DND-41 (cell line): ENCODE results near the gene TAS2R31.
"Not testable (repeated sequence)": the region's sequence is repeated elsewhere in the genome, so short reads cannot be mapped to it uniquely, and the experiment has no call there.

ENCODE experiments used
- ATAC-seq: fragments of 200-7000 bp; cut with Tn5 transposase; 3 replicates; pipeline ENCODE4 v1.9.1; 2021; ENCODE audit warnings: low read depth; ENCODE audit not compliant: insufficient read depth
- DNase-seq: peaks from one replicate; pipeline ENCODE4 v3.0.0-alpha.2; 2020
- H2AFZ ChIP-seq: 2 replicates; pipeline ENCODE4 v1.6.0; 2012; ENCODE audit warnings: low read depth, low read length
- H3K27ac ChIP-seq: 2 replicates; pipeline ENCODE4 v1.5.1; 2012; ENCODE audit warnings: low read length, inconsistent platforms
- H3K27me3 ChIP-seq: fragments of 200-600 bp; sonication (generic); 2 replicates; pipeline ENCODE4 v1.6.0; 2012; ENCODE audit warnings: low read length, mild to moderate bottlenecking, inconsistent platforms; ENCODE audit not compliant: insufficient read depth, poor library complexity
- H3K36me3 ChIP-seq: 2 replicates; pipeline ENCODE4 v1.5.1; 2012; ENCODE audit warnings: low read length, inconsistent platforms; ENCODE audit not compliant: insufficient read depth
- H3K4me1 ChIP-seq: 2 replicates; pipeline ENCODE4 v1.5.1; 2012; ENCODE audit warnings: mild to moderate bottlenecking, low read length; ENCODE audit not compliant: insufficient read depth
- H3K4me2 ChIP-seq: 2 replicates; pipeline ENCODE4 v1.6.0; 2012; ENCODE audit warnings: mild to moderate bottlenecking, moderate library complexity, low read length, inconsistent platforms; ENCODE audit not compliant: insufficient read depth
- H3K4me3 ChIP-seq, 2 experiments: fragments of 200-600 bp in 1 of 2; shearing (Covaris generic) in 1 of 2; 2 replicates each; pipeline ENCODE4 v1.5.1; 2012 to 2016; ENCODE audit warnings: inconsistent platforms in 2 of 2, low read length in 2 of 2, mild to moderate bottlenecking in 2 of 2, low read depth in 1 of 2, moderate library complexity in 1 of 2
- H3K79me2 ChIP-seq: 2 replicates; pipeline ENCODE4 v1.6.0; 2012; ENCODE audit warnings: low read length, inconsistent platforms; ENCODE audit not compliant: insufficient read depth
- H3K9ac ChIP-seq: 2 replicates; pipeline ENCODE4 v1.6.0; 2012; ENCODE audit warnings: low read depth, mild to moderate bottlenecking, inconsistent platforms, low read length, moderate library complexity
- H3K9me3 ChIP-seq: 2 replicates; pipeline ENCODE4 v1.5.1; 2012; ENCODE audit warnings: low read length, moderate library complexity, mild to moderate bottlenecking, inconsistent platforms; ENCODE audit not compliant: insufficient read depth, severe bottlenecking
- H4K20me1 ChIP-seq: 2 replicates; pipeline ENCODE4 v1.6.0; 2012; ENCODE audit warnings: low read length; ENCODE audit not compliant: insufficient read depth
- CTCF ChIP-seq: IDR thresholded peaks from 2 replicates; pipeline ENCODE4 v1.5.1; 2012; ENCODE audit warnings: borderline replicate concordance, low read length, moderate library complexity, mild to moderate bottlenecking; ENCODE audit not compliant: poor library complexity, severe bottlenecking; ENCODE audit errors: extremely low read depth
- EZH2 ChIP-seq: IDR thresholded peaks from 3 replicates; pipeline ENCODE4 v1.6.1; 2012; ENCODE audit warnings: borderline replicate concordance, low read depth, mild to moderate bottlenecking, moderate library complexity, low read length, inconsistent platforms; ENCODE audit not compliant: severe bottlenecking

The TAS2R31 gene

GRCh38 chr12:11040162-11040561, 9.0 kb upstream of the TAS2R31 start:
- H3K4me3 ChIP-seq = no peak overlapping the region
- no peak overlapping the region for H3K4me2 ChIP-seq
- H3K4me1 ChIP-seq = no peaks in the 10 kb centered on the region
- H3K36me3 ChIP-seq = peaks cover 24% of the 10 kb centered on the region; the same call in 1 of the 2 replicates
- H4K20me1 ChIP-seq = no peaks in the 10 kb centered on the region
- DNase-seq = no peak
- H3K79me2 ChIP-seq = peaks cover 32% of the 10 kb centered on the region; the same call in 1 of the 2 replicates
- TF ChIP-seq CTCF = no peak
- TF ChIP-seq EZH2 = no peak
- H3K9ac ChIP-seq = no peak overlapping the region
- no peak overlapping the region for H2AFZ ChIP-seq
- H3K9me3 ChIP-seq = no peaks in the 10 kb centered on the region
- H3K27me3 ChIP-seq = no peaks in the 10 kb centered on the region
- ATAC-seq = no peak
- no peak overlapping the region for H3K27ac ChIP-seq

GRCh38 chr12:11039171-11039570, 8.0 kb upstream of the TAS2R31 start:
- H3K79me2 ChIP-seq = peaks cover 32% of the 10 kb centered on the region; the same call in 1 of the 2 replicates
- H3K27me3 ChIP-seq = no peaks in the 10 kb centered on the region
- ATAC-seq = no peak
- no peaks in the 10 kb centered on the region for H3K4me1 ChIP-seq
- peaks cover 15% of the 10 kb centered on the region; the same call in 1 of the 2 replicates for H3K36me3 ChIP-seq
- no peak for TF ChIP-seq EZH2
- no peaks in the 10 kb centered on the region for H4K20me1 ChIP-seq
- no peak overlapping the region for H3K4me3 ChIP-seq
- DNase-seq = no peak
- no peak overlapping the region for H3K4me2 ChIP-seq
- no peak overlapping the region for H2AFZ ChIP-seq
- H3K9ac ChIP-seq = no peak overlapping the region
- H3K27ac ChIP-seq = no peak overlapping the region
- no peaks in the 10 kb centered on the region for H3K9me3 ChIP-seq

GRCh38 chr12:11033959-11034358, 2.8 kb upstream of the TAS2R31 start:
- ATAC-seq, H3K4me1 ChIP-seq, H3K4me3 ChIP-seq, H4K20me1 ChIP-seq, DNase-seq, H3K27me3 ChIP-seq, H3K4me2 ChIP-seq, H3K9ac ChIP-seq, H3K9me3 ChIP-seq, H3K79me2 ChIP-seq, H3K27ac ChIP-seq, H2AFZ ChIP-seq, H3K36me3 ChIP-seq: not testable (repeated sequence)

- TF ChIP-seq CTCF (no peak), EZH2 (no peak)
- peaks cover 11% of the 10 kb centered on the region for H3K9me3 ChIP-seq
- H3K36me3 ChIP-seq = peaks cover 24% of the 10 kb centered on the region
- no peaks in the 10 kb centered on the region for H3K4me1 ChIP-seq
- no peak for ATAC-seq
- no peaks in the 10 kb centered on the region for H3K27me3 ChIP-seq
- H3K4me2 ChIP-seq = no peak overlapping the region
- no peak overlapping the region for H3K4me3 ChIP-seq
- peaks cover 8% of the 10 kb centered on the region; the same call in 1 of the 2 replicates for H3K79me2 ChIP-seq
- DNase-seq = no peak
- no peak overlapping the region for H3K27ac ChIP-seq
- no peak overlapping the region for H2AFZ ChIP-seq
- no peaks in the 10 kb centered on the region for H4K20me1 ChIP-seq
- H3K9ac ChIP-seq = no peak overlapping the region
Observed at GRCh38 chr12:11026118-11026517, 5.1 kb downstream of the TAS2R31 start.
